Measurements from ENCODE around the gene CPLANE2.
"Not testable (repeated sequence)": the region's sequence is repeated elsewhere in the genome, so short reads cannot be mapped to it uniquely, and the experiment has no call there.

GRCh38 chr1:16257556-16257955 lies 20.6 kb upstream of the CPLANE2 start:
- not testable (repeated sequence) for TF ChIP-seq CTCF, EZH2, EZH2phosphoT487 (IDR thresholded peaks at IDR 0.05)

All from neural progenitor cell (in vitro differentiated cells).